Measurements from ENCODE around the gene NRL.

DNA sequence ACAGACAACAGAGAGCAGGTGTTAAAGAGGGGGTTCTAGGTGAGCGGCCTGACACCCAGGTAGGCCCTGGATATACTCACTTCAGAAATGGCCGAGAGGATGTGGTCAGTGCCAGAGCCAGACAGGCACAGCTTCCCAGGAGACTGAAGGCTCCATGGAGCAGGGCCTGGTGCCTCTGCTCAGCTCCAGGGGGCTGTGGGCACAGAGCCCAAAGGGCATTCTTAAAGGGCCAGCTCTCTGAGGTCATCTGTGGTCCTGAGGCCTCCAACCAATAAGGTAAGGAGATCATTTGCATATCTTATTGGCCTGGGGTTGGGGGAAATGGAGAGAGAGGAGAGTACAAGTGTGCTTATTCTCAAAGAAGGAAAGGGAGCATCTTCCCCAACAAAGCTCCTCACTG is 30.3 kb downstream of the NRL start:
- TF ChIP-seq EZH2 (IDR thresholded peaks at IDR 0.05; ENCODE audit: insufficient read depth, poor library complexity, severe bottlenecking) (no peak), EZH2phosphoT487 (IDR thresholded peaks at IDR 0.05; ENCODE audit: insufficient read depth, low read depth) (no peak)
